ENCODE data around the gene HLCS.
"Not testable (repeated sequence)": the region's sequence is repeated elsewhere in the genome, so short reads cannot be mapped to it uniquely, and the experiment has no call there.

HLCS gene

DNA sequence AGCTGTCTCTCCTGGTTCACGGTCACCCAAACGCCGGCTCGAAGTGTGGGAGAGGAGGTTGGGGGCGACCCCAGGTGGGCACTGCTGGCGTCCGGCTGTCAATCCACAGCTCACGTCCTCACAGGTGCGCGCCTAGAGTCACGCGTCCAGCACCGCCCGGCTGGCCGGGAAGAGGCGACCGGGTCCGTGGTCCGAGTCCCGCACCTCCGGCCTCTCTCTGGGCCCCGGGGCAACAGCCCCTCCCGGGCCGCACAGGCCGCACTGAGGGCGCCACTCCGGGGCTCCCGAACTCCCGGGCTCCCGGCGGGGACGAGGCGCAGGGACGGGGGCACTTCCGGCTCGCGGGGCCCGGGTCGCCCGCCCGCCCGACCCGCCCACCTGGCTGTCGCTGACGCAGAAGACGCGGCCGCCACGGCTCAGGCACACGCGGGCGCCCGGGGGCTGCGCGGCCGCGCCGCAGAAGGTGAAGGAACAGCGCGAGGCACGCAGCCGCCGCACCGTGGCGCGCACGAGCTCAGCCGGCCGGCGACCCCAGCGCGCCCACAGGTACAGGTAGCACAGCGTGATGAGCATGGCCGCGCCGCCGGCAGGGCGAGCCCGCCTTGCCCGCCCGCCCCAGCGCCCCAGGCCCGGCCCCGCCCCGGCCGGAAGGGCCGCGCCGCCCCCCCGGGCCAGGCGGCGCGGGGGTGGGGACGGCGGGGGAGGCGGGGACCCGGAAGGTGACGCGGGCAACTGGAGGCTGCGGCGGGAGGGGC lies at the start of gene HLCS:
TSS of gene HLCS (minus strand) at position 604 of the 755 bp plus-strand sequence. CDS start at position 573, 31 bp downstream.
- peak; percentile 71 to 73 for DNase-seq

DNA sequence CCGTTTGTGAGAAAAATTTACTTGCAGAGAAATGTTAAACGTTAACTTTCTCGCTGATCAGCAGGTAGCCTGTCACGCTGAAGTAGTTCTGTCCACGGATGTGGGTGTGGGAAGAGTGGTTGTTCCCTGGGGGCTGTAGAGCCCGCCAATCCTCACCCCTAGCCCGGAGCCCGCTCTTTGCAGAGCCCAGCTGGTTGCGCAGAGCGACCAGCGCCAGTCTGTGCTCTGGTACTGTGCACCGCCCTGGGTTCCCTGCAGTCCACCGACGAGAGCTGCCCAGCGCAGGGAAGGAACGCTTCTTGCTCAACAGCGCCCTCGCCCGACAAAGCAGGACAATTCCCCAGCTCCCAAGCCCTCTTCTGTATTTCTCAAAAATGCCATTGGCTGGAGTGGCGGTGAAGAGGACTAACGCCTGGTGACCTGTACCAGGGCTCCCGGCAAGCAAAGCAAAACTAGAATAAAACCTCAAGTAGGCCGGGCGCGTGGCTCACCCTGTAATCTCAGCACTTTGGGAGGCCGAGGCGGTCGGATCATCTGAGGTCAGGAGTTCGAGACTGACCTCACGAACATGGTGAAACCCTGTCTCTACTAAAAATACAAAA lies 43.4 kb upstream of the HLCS start:
- peak; percentile 85 to 89 for DNase-seq

- DNase-seq, result no peak
These were observed 42.3 kb upstream of the HLCS start for GRCh38 chr21:37008724-37009123.

- peak; percentile 16 to 27 for DNase-seq
These were observed 40.2 kb upstream of the HLCS start, which contains the start of gene RIPPLY3 for GRCh38 chr21:37006486-37007291. Gene RIPPLY3, plus strand, starts transcription at chr21:37006702. Its CDS starts 71 bp downstream, at chr21:37006773.

DNA sequence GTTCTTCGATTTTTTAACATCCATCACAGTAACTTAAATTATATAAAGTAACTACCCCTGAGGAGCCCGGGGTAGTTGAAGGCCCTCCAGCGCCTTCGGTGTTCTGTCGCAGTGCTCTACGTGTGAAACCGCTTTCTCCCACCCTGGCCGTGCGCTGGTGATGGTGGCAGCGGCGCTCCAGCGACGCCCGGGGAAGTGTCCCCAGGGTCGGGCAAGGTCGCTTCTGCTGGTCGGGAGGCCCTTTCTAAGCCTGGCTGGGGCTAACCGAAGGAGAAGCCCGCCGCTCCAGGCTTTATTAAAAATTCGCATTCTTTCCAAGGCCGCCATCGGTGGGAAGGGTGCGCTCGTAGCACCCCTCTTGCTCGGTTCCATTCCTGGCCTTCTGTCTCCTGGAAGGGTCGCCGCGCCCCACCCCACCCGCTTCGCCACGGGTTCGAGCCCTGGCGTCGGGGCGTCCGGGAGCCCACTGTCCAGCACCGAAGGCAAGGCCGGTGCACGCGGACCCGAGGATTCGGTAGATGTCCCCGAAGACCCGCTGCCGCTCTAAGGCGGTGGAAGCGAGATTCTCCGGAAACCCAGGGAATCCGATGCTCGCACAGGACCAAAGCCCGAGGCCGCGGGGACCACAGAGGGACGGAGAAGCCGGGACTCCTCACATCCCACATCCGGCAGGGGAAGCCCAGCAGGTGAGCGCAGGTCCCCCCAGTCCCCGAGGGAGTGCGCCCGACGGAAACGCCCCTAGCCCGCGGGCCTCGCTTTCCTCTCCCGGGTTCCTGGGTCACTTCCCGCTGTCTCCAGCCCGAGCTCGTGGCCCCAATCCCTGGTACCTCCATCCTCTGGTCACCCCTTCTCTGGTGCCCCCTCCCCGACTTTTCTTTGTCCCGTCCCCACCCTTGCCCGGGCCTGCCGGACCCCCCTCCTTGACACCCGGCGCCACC lies 39.3 kb upstream of the HLCS start:
- peak; percentile 12 to 21 for DNase-seq

- DNase-seq, result not testable (repeated sequence)
These were observed 37.4 kb upstream of the HLCS start for GRCh38 chr21:37003917-37004316.

DNA sequence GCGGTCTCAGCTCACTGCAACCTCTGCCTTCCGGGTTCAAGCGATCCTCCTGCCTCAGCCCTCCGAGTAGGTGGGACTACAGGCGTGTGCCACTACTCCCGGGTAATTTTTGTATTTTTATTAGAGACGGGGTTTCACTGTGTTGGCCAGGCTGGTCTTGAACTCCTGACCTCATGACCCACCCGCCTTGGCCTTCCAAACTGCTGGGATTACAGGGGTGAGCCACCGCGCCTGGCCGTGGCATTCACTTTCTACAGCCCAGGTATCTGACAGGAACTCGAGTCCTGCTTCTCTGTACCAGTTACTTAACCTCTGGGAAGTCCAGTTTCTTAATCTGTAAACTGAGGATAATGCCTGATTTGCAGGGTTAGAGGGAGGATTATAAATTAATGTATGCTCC lies 36.4 kb upstream of the HLCS start:
- not testable (repeated sequence) for DNase-seq

DNA sequence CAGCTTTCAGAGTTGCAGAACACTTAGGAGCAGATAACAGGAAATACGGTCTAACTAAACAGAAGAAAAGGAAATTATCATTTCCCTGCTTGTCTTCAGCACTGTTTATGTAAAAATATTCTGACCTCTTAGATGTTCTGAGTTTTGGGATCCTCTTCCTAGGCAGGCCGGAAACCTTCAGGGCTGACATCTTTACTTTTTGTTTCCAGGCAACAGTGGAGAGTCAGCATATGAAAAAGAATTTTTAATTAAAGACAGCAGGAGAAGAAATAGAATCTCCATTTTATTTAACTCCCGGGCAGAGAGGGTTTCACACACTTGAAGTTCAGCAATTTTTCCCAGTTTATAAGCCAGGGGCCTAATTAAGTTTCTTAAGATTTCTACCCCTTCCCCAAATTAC lies 35.0 kb upstream of the HLCS start:
- no peak for DNase-seq

GRCh38 chr21:37000381-37000780 lies 33.9 kb upstream of the HLCS start:
- DNase-seq, result no peak

- DNase-seq, result no peak
These were observed 32.8 kb upstream of the HLCS start for GRCh38 chr21:36999131-36999898.

GRCh38 chr21:36995285-36995684 lies 28.8 kb upstream of the HLCS start:
- not testable (repeated sequence) for DNase-seq

- DNase-seq, result peak; percentile 45 to 50
These were observed 28.2 kb upstream of the HLCS start for GRCh38 chr21:36994501-36995158.

DNA sequence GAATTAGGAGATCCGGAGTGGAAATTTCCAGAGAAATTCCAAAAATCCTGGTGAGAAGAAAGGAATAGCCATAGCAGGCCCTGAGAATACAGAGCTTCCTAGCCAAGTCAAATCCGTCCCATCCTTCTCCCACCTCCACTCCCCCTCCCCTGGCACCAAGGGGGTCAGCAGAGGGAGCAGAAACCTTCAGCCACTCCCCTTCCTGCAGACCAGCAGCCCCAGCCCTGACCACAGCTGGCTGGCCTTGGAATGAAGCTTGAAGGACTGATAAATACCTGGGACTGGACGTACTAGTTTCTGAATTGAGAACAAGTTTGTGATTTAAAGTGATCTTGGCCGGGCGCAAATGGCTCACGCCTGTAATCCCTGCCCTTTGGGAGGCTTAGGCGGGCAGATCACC lies 26.2 kb upstream of the HLCS start:
- no peak for DNase-seq

DNA sequence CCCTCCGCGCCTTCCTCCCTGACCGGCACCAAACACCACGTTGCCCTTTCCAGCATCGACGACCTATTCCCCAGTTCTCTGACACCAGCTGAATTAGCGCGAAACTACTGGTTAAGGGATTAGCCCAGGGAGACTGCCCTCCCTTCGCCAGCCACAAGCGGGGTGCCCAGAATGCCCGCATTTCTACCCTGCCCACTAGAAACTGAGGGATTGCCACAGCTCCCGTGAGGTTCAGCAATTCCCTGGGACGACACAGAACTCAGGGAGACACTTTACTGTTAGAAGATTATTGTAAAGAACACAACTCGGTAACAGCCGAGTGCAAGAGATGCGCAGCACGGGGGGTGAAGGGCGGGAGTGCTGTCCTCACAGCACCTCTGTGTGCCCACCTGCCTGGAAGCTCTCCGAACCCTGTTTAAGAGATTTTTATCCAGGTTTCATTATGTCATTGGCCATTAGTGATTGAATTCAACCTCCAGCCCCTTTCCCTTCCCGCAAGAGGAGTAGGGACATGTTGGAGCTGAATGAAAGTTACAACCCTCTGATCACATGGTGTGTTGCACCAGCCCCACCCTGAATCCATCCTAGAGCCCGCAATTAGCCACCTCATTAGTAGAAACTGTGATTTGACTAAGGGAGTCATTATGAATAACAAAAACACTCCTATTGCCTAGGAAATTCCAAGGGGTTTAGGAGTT lies 24.2 kb upstream of the HLCS start:
- DNase-seq, result no peak

DNA sequence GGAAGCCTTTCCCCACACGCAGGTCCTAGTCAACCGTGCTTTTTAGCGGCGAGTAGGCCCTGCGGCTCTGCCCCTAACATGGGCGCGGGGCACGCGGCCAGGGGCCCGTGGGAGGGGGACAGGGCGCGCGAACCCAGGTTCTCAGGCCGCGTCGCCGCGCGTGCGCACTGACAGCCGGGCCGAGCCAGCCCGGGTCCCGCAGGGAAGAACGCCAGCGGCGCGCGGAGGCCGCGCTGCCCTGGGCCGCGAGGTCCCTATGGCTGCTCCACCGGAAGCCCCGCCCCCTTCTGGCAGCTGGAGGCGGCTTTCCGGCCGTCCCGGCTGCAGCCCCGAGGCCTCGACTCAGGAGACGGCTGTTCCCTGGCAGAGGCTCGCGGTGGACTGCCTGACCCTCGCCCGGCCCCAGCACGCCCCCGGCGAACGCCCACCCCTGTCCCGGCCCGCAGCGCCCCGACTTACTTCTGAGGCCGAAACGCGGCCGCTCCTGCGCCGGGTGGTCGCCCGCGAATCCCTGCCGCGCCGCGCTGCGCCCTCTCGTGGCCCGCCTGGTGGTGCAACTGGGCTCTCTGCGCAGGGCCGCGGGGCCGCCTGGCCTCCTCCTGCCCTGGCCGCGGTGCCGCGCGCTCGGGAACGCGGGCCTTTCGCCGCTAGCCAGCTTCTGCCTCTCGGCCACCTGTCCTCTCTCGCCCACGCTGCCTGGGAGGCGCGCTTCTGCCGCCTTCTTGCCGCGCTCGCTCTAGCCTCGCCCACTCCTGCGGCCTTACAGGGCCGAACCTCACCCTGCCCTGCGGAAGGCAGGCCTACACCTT lies 23.4 kb upstream of the HLCS start:
- peak; percentile 88 to 90 for DNase-seq

DNA sequence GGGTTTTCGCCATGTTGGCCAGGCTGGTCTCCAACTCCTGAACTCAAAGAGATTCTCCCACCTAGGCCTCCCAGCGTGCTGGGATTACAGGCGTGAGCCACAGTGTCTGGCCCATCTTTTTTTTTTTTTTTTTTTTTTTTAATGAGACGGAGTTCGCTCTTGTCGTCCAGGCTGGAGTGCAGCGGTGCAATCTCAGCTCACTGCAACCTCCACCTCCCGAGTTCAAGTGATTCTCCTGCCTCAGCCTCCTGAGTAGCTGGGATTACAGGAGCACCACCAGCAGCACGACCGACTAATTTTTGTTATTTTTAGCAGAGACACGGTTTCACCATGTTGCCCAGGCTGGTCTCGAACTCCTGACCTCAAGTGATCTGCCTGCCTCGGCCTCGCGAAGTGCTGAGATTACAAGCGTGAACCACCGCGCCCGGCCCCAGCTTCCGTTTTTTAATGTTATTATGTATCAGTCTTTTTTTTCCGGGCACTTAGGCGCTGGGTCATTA lies 22.8 kb upstream of the HLCS start:
- DNase-seq, result not testable (repeated sequence)

DNA sequence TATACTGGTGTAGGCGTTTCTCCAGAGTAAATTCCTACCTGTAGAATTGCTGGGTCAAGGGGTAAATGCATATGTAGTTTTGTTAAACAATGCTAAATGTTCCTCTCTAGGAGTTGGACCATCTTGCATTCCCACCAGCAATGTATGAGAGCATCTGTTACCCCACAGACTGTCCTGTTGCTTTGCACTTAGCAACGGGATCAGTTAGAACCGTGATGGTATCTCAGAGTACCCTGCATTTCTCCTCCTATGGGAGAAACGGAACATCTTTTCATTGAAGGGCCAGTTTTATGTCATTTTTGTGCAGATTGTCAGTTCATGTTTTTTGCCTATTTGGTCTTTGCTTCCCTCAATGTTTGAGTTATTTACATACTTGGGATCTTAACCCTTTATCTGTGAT lies 22.1 kb upstream of the HLCS start:
- DNase-seq, result no peak

DNA sequence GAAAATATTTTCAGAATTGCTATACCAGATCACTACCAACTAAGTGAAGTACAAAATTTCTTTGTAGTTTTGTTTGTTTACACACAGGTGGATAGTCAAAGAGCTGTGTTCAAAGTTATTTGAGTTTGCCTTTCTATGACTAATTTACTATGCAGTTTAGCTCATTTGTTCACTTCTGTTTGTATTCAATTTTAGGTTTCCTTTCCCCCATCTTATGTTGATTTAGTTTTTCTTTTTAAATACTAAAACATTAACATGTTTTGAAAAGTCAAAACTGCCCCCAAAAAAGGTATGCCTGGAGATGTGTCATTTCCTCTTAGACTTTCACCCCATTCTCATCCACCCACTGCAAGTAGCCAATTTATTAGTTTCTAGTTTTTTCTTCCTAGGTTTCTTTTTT lies 21.4 kb upstream of the HLCS start:
- DNase-seq, result no peak

Measured in activated CD4-positive, alpha-beta T cell treated with anti-CD3 and anti-CD28 coated beads, Interleukin-2, amount 50 U/mL, for 48 hours (primary cell).